Measurements from ENCODE around the gene PDC.
"Not testable (repeated sequence)": the region's sequence is repeated elsewhere in the genome, so short reads cannot be mapped to it uniquely, and the experiment has no call there.

PDC gene

GRCh38 chr1:186474208-186474607 lies 13.3 kb upstream of the PDC start:
- DNase-seq (ENCODE audit: low read depth) = no peak
- H3K4me3 ChIP-seq (ENCODE audit: low read depth, low read length) = no peak overlapping the region
- TF ChIP-seq CTCF (IDR thresholded peaks at IDR 0.05; ENCODE audit: low read depth, low read length, missing control alignments) = no peak

- DNase-seq (ENCODE audit: low read depth) = no peak
- no peak overlapping the region for H3K4me3 ChIP-seq (ENCODE audit: low read depth, low read length)
- no peak for TF ChIP-seq CTCF (IDR thresholded peaks at IDR 0.05; ENCODE audit: low read depth, low read length, missing control alignments)
These were observed 12.1 kb upstream of the PDC start for GRCh38 chr1:186473047-186473446.

GRCh38 chr1:186465946-186466345 lies 5.0 kb upstream of the PDC start:
- DNase-seq (ENCODE audit: low read depth) = no peak
- no peak overlapping the region for H3K4me3 ChIP-seq (ENCODE audit: low read depth, low read length)
- no peak for TF ChIP-seq CTCF (IDR thresholded peaks at IDR 0.05; ENCODE audit: low read depth, low read length, missing control alignments)

- H3K4me3 ChIP-seq (ENCODE audit: low read depth, low read length); DNase-seq (ENCODE audit: low read depth): not testable (repeated sequence)
These were observed 4.6 kb upstream of the PDC start for GRCh38 chr1:186465491-186465890.

GRCh38 chr1:186463926-186464325 lies 3.0 kb upstream of the PDC start:
- H3K4me3 ChIP-seq (ENCODE audit: low read depth, low read length) = no peak overlapping the region
- DNase-seq (ENCODE audit: low read depth) = no peak
- TF ChIP-seq CTCF (IDR thresholded peaks at IDR 0.05; ENCODE audit: low read depth, low read length, missing control alignments) = no peak

- no peak for TF ChIP-seq CTCF (IDR thresholded peaks at IDR 0.05; ENCODE audit: low read depth, low read length, missing control alignments)
- no peak for DNase-seq (ENCODE audit: low read depth)
- H3K4me3 ChIP-seq (ENCODE audit: low read depth, low read length) = no peak overlapping the region
These were observed 2.6 kb upstream of the PDC start for GRCh38 chr1:186463511-186463910.

GRCh38 chr1:186459161-186459560 lies 1.8 kb downstream of the PDC start:
- not testable (repeated sequence) for DNase-seq (ENCODE audit: low read depth); H3K4me3 ChIP-seq (ENCODE audit: low read depth, low read length)

- no peak for TF ChIP-seq CTCF (IDR thresholded peaks at IDR 0.05; ENCODE audit: low read depth, low read length, missing control alignments)
- DNase-seq (ENCODE audit: low read depth) = no peak
These were observed 4.1 kb downstream of the PDC start for GRCh38 chr1:186456729-186457255.

More at GRCh38 chr1:186456729-186457255, 4.1 kb downstream of the PDC start:
- H3K4me3 ChIP-seq (ENCODE audit: low read depth, low read length) = no peak overlapping the region
